Measurements from ENCODE around the gene BMPR1A. TPM values are rescaled to one million over a fixed set of nuclear protein-coding genes. Genes with fewer than 3 reads are reported as not detected.
A peak's percentile ranks its signal among the peaks of the same experiment; 100 is the strongest.

The BMPR1A gene
- total and polyA plus RNA-seq, 2 experiments from 2014 or later, result 16.5 to 41.7 TPM

DNA sequence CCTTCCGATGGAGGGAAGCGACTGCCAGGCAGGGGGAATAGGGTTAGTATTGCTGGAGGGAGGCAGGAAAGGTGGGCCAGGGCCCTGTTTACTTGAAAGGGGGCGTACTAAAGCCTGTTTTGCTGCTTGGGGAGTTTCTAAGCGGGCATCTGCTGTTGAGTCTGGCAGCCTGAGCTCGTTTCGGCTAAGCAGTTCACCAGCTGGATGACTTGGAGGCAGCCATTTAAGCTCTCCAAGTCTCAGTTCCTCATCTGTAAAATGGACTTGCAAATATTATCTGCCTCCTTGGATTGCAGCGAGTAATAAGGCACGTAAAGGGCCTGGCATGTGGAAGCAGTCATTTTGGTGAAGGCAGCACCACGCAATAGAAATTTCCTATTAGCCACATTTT is 44.1 kb upstream of the BMPR1A start:
- no peak for TF ChIP-seq EZH2 (IDR thresholded peaks at IDR 0.05; ENCODE audit: insufficient read depth, poor library complexity, severe bottlenecking)
- no peak for TF ChIP-seq EZH2phosphoT487 (IDR thresholded peaks at IDR 0.05; ENCODE audit: insufficient read depth, low read depth)
- Histone ChIP-seq H3K27me3 (replicated peaks; ENCODE audit: insufficient read depth) (no peaks in the 10 kb centered on the region), H3K9me3 (ENCODE audit: low read depth) (no peaks in the 10 kb centered on the region), H4K20me1 (ENCODE audit: insufficient read depth) (no peaks in the 10 kb centered on the region), H3K36me3 (ENCODE audit: low read depth) (no peaks in the 10 kb centered on the region), H3K9me2 (ENCODE audit: insufficient read depth) (no peaks in the 10 kb centered on the region), H3K4me2 (ENCODE audit: unreplicated experiment) (peak overlapping the region; percentile 80), H3K4me3 (peak overlapping the region; percentile 71), H3K9ac (peak overlapping the region; percentile 91), H2AFZ (peak overlapping the region; percentile 100), H3K27ac (peak overlapping the region; percentile 70), H3K79me2 (ENCODE audit: insufficient read depth) (no peaks in the 10 kb centered on the region), H3K4me1 (ENCODE audit: insufficient read depth) (peaks cover 6% of the 10 kb centered on the region; the same call in 1 of the 2 replicates), H3F3A (ENCODE audit: insufficient read depth) (no peaks in the 10 kb centered on the region)
- no peak for DNase-seq
- 35 to 37% methylated on average over 8 to 9 of the region's 9 CpGs for WGBS, 2 experiments (ENCODE audit: low coverage in 1 of 2, low lambda C conversion rate in 2 of 2, missing lambda C conversion rate in 2 of 2)
- in situ Hi-C loops (cut with MboI), result no loop called here

- Histone ChIP-seq H3K9ac (no peak overlapping the region), H2AFZ (no peak overlapping the region), H3K27me3 (replicated peaks; ENCODE audit: insufficient read depth) (no peaks in the 10 kb centered on the region), H3F3A (ENCODE audit: insufficient read depth) (no peaks in the 10 kb centered on the region), H3K36me3 (ENCODE audit: low read depth) (no peaks in the 10 kb centered on the region), H3K4me1 (ENCODE audit: insufficient read depth) (peaks cover 6% of the 10 kb centered on the region; the same call in 1 of the 2 replicates), H3K4me3 (no peak overlapping the region), H3K79me2 (ENCODE audit: insufficient read depth) (no peaks in the 10 kb centered on the region), H3K27ac (no peak overlapping the region), H4K20me1 (ENCODE audit: insufficient read depth) (no peaks in the 10 kb centered on the region), H3K9me2 (ENCODE audit: insufficient read depth) (no peaks in the 10 kb centered on the region), H3K9me3 (ENCODE audit: low read depth) (no peaks in the 10 kb centered on the region), H3K4me2 (ENCODE audit: unreplicated experiment) (no peak overlapping the region)
- in situ Hi-C loops (cut with MboI), result no loop called here
- DNase-seq, result no peak
- TF ChIP-seq EZH2 (IDR thresholded peaks at IDR 0.05; ENCODE audit: insufficient read depth, poor library complexity, severe bottlenecking), result no peak
- no peak for TF ChIP-seq EZH2phosphoT487 (IDR thresholded peaks at IDR 0.05; ENCODE audit: insufficient read depth, low read depth)
- WGBS, 2 experiments (ENCODE audit: low coverage in 1 of 2, low lambda C conversion rate in 2 of 2, missing lambda C conversion rate in 2 of 2), result 70 to 72% methylated on average over 6 of the region's 6 CpGs
These were observed 41.1 kb upstream of the BMPR1A start for GRCh38 chr10:86715156-86715795.

- Histone ChIP-seq H3K4me2 (ENCODE audit: unreplicated experiment) (no peak overlapping the region), H3K9me2 (ENCODE audit: insufficient read depth) (no peaks in the 10 kb centered on the region), H3K9ac (no peak overlapping the region), H3K27ac (no peak overlapping the region), H3K79me2 (ENCODE audit: insufficient read depth) (no peaks in the 10 kb centered on the region), H4K20me1 (ENCODE audit: insufficient read depth) (no peaks in the 10 kb centered on the region), H3K36me3 (ENCODE audit: low read depth) (no peaks in the 10 kb centered on the region), H3F3A (ENCODE audit: insufficient read depth) (no peaks in the 10 kb centered on the region), H3K9me3 (ENCODE audit: low read depth) (no peaks in the 10 kb centered on the region), H2AFZ (no peak overlapping the region), H3K4me3 (no peak overlapping the region), H3K4me1 (ENCODE audit: insufficient read depth) (peaks cover under 1% of the 10 kb centered on the region; the same call in 1 of the 2 replicates), H3K27me3 (replicated peaks; ENCODE audit: insufficient read depth) (no peaks in the 10 kb centered on the region)
- 47 to 61% methylated on average over 5 of the region's 5 CpGs for WGBS, 2 experiments (ENCODE audit: low coverage in 1 of 2, low lambda C conversion rate in 2 of 2, missing lambda C conversion rate in 2 of 2)
- no peak for DNase-seq
- in situ Hi-C loops (cut with MboI), result no loop called here
- TF ChIP-seq EZH2 (IDR thresholded peaks at IDR 0.05; ENCODE audit: insufficient read depth, poor library complexity, severe bottlenecking) (no peak), EZH2phosphoT487 (IDR thresholded peaks at IDR 0.05; ENCODE audit: insufficient read depth, low read depth) (no peak)
These were observed 40.6 kb upstream of the BMPR1A start for GRCh38 chr10:86715836-86716235.

DNA sequence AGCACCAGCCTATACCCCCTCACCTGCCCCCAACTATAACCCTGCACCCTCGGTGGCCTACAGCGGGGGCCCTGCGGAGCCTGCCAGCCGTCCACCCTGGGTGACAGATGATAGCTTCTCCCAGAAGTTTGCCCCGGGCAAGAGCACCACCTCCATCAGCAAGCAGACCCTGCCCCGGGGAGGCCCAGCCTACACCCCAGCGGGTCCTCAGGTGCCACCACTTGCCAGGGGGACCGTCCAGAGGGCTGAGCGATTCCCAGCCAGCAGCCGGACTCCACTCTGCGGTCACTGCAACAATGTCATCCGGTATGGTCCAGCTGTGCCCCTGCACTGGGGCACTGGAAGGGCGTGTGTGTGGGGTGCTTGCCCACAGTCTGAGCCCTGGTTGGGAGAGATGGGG is 40.0 kb upstream of the BMPR1A start:
- H2AFZ ChIP-seq, result no peak overlapping the region
- 90 to 93% methylated on average over 12 to 13 of the region's 13 CpGs for WGBS, 2 experiments (ENCODE audit: low coverage in 1 of 2, low lambda C conversion rate in 2 of 2, missing lambda C conversion rate in 2 of 2)
- no peaks in the 10 kb centered on the region for H3K79me2 ChIP-seq (ENCODE audit: insufficient read depth)

More for the DNA sequence above, 40.0 kb upstream of the BMPR1A start:
- Histone ChIP-seq H3K36me3 (ENCODE audit: low read depth) (no peaks in the 10 kb centered on the region), H3K9me2 (ENCODE audit: insufficient read depth) (no peaks in the 10 kb centered on the region), H4K20me1 (ENCODE audit: insufficient read depth) (no peaks in the 10 kb centered on the region), H3K4me1 (ENCODE audit: insufficient read depth) (no peaks in the 10 kb centered on the region), H3K4me2 (ENCODE audit: unreplicated experiment) (no peak overlapping the region), H3K4me3 (no peak overlapping the region), H3K27ac (no peak overlapping the region), H3K9ac (no peak overlapping the region), H3K27me3 (replicated peaks; ENCODE audit: insufficient read depth) (no peaks in the 10 kb centered on the region), H3K9me3 (ENCODE audit: low read depth) (no peaks in the 10 kb centered on the region), H3F3A (ENCODE audit: insufficient read depth) (no peaks in the 10 kb centered on the region)
- DNase-seq, result no peak
- in situ Hi-C loops (cut with MboI), result no loop called here
- no peak for TF ChIP-seq EZH2phosphoT487 (IDR thresholded peaks at IDR 0.05; ENCODE audit: insufficient read depth, low read depth)
- no peak for TF ChIP-seq EZH2 (IDR thresholded peaks at IDR 0.05; ENCODE audit: insufficient read depth, poor library complexity, severe bottlenecking)

Measured in GM23248 (cell line).